ENCODE measurements around the gene ERP29. TPM values are rescaled to one million over a fixed set of nuclear protein-coding genes. Genes with fewer than 3 reads are reported as not detected.
"Not testable (repeated sequence)": the region's sequence is repeated elsewhere in the genome, so short reads cannot be mapped to it uniquely, and the experiment has no call there.

The ERP29 gene
- total RNA-seq, 2 donors from 2014 or later: 42.5 to 50.8 TPM

DNA sequence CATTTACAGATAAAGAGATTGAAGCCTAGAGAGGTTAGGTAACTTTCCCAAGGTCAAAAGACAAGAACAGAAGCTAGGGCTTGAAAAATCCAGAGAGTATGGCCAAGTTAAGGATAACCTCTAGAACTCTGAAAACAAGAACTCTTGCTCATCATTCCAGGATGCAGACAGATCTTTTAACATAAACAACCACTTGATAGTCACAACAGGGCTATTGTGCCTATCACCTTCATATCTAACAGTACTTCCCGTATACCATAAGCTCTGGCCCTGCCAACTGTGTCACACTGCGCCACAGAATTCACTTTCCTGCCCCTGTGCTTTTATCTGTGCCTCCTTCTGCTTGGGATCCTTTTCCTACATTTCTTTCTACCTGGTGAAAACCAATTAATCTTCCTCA is 18.2 kb downstream of the ERP29 start:
- no peak for TF ChIP-seq POLR2A (IDR thresholded peaks at IDR 0.05)
- TF ChIP-seq, protein P1, sequence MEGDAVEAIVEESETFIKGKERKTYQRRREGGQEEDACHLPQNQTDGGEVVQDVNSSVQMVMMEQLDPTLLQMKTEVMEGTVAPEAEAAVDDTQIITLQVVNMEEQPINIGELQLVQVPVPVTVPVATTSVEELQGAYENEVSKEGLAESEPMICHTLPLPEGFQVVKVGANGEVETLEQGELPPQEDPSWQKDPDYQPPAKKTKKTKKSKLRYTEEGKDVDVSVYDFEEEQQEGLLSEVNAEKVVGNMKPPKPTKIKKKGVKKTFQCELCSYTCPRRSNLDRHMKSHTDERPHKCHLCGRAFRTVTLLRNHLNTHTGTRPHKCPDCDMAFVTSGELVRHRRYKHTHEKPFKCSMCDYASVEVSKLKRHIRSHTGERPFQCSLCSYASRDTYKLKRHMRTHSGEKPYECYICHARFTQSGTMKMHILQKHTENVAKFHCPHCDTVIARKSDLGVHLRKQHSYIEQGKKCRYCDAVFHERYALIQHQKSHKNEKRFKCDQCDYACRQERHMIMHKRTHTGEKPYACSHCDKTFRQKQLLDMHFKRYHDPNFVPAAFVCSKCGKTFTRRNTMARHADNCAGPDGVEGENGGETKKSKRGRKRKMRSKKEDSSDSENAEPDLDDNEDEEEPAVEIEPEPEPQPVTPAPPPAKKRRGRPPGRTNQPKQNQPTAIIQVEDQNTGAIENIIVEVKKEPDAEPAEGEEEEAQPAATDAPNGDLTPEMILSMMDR (IDR thresholded peaks at IDR 0.05): no peak
- intact Hi-C loops (cut with DNase I): no loop called here
- ATAC-seq (no peak), DNase-seq (no peak)
- Histone ChIP-seq H3K4me1 (peaks cover 7% of the 10 kb centered on the region), H3K9me3 (no peaks in the 10 kb centered on the region), H3K4me3 (no peak overlapping the region), H3K36me3 (replicated peaks in 1 of 2; ENCODE audit: insufficient read depth in 1 of 2, low read depth in 2 of 2) (peaks cover 0 to 19% of the 10 kb centered on the region in 2 donors), H3K27ac (no peak overlapping the region), H3K27me3 (no peaks in the 10 kb centered on the region)
- WGBS, 2 donors: 69 to 73% methylated on average over 2 of the region's 2 CpGs

DNA sequence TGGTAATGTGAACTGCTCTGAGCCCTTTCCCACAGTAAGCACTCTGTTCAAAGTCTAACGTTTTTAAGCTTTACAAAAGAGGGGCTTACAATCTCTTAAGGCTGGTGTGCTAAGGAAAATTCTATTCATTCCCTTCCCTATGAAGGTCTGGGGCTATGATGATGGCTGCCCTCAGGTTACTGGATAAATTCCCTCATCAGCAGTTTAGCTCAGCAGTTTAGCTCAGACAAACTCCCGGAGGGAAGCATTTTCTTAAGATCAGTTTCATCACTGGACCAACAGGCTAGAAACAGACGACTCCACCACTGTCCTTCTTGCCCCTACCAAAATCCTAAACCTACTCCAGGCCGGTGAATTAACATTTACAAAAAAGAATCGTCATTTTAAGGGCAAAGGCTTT is 19.1 kb downstream of the ERP29 start:
- WGBS, 2 donors: 81 to 84% methylated on average over 5 of the region's 5 CpGs
- DNase-seq (no peak), ATAC-seq (no peak)
- H3K9me3 ChIP-seq: no peaks in the 10 kb centered on the region
- peaks cover 0 to 23% of the 10 kb centered on the region in 2 donors for H3K36me3 ChIP-seq (replicated peaks in 1 of 2; ENCODE audit: insufficient read depth in 1 of 2, low read depth in 2 of 2)
- no peak overlapping the region for H3K4me3 ChIP-seq
- peaks cover 7% of the 10 kb centered on the region for H3K4me1 ChIP-seq
- H3K27ac ChIP-seq: no peak overlapping the region
- H3K27me3 ChIP-seq: no peaks in the 10 kb centered on the region
- TF ChIP-seq POLR2A (IDR thresholded peaks at IDR 0.05): no peak
- TF ChIP-seq, protein P1 (IDR thresholded peaks at IDR 0.05): no peak
- intact Hi-C loops (cut with DNase I): no loop called here

DNA sequence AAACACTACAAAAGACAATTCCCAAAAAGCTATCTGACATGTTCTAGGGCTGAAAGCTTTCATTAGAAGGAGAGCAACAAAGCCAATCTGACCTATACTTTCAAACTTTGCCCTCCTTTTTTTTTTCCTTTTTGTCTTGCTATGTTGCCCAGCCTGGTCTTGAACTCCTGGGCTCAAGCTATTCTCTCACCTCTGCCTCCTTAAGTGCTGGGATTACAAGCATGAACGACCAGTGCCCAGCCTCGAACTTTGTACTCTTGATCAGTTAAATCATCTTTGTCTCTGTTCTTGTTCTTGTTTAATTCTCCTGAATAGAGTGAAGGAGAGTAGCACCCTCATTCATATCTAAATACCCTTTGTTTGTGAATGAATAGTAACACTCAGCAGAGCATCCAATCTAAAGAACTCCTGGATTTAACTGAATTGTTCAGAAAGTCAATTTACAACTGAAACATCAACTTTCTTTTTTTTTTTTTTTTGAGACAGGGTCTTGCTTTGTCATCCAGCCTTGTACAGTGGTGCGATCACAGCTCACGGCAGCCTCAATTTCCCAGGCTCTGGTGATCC is 22.1 kb downstream of the ERP29 start:
- DNase-seq: no peak
- no peaks in the 10 kb centered on the region for H3K9me3 ChIP-seq
- H3K4me3 ChIP-seq: no peak overlapping the region
- H3K27ac ChIP-seq: no peak overlapping the region
- TF ChIP-seq, protein P1 (IDR thresholded peaks at IDR 0.05): no peak
- TF ChIP-seq POLR2A (IDR thresholded peaks at IDR 0.05): no peak
- no peak for ATAC-seq
- peaks cover 7% of the 10 kb centered on the region for H3K4me1 ChIP-seq
- H3K36me3 ChIP-seq (replicated peaks in 1 of 2; ENCODE audit: insufficient read depth in 1 of 2, low read depth in 2 of 2): peaks cover 4 to 34% of the 10 kb centered on the region in 2 donors
- intact Hi-C loops (cut with DNase I): no loop called here
- H3K27me3 ChIP-seq: no peaks in the 10 kb centered on the region
- WGBS, 2 donors: 70 to 80% methylated on average over 4 of the region's 4 CpGs

DNA sequence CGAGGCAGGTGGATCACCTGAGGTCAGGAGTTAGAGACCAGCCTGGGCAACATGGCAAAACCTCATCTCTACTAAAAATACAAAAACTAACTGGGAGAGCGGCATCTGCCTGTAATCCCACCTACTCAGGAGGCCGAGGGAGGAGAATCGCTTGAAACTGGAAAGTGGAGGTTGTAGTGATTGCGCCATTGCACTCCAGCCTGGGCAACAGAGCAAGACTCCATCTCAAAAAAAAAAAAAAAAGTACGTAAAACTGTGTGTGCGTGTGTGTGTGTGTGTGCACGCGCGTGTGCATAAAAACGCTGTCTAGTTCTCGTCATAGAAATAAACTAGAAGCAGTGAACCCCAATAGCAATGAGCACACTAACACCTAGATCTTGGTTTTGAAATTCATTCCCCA is 23.4 kb downstream of the ERP29 start:
- H3K27me3 ChIP-seq; DNase-seq; ATAC-seq; H3K9me3 ChIP-seq; H3K4me1 ChIP-seq; H3K27ac ChIP-seq; H3K4me3 ChIP-seq; intact Hi-C loops (cut with DNase I): not testable (repeated sequence)
- peaks cover 4 to 40% of the 10 kb centered on the region in 2 donors for H3K36me3 ChIP-seq (replicated peaks in 1 of 2; ENCODE audit: insufficient read depth in 1 of 2, low read depth in 2 of 2)
- 93 to 94% methylated on average over 12 of the region's 12 CpGs for WGBS, 2 donors

DNA sequence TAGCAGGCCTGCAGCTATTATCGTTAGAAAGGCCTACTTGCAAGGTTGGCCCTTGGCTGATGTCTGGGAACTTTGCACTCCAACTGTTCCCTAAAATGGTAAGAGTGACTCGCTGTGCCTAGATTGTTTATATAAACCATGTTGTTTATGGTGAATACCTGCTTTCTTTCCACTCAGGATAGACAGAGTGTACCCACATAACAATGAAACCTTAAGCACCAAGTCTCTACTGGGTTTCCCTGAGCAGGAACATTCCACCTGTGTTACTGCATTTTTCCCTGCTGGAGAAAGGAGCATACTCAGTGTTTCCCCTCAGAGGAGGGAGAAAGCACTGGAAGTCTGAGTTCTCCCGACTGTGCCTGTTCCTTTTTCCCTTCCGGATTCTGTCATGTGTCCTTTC is 32.8 kb downstream of the ERP29 start:
- Histone ChIP-seq H3K27ac (no peak overlapping the region), H3K36me3 (replicated peaks in 1 of 2; ENCODE audit: insufficient read depth in 1 of 2, low read depth in 2 of 2) (peaks cover 13 to 37% of the 10 kb centered on the region in 2 donors), H3K4me1 (no peaks in the 10 kb centered on the region), H3K27me3 (no peaks in the 10 kb centered on the region), H3K4me3 (no peak overlapping the region), H3K9me3 (no peaks in the 10 kb centered on the region)
- WGBS, 2 donors: 85 to 89% methylated on average over 4 of the region's 4 CpGs
- ATAC-seq: no peak
- intact Hi-C loops (cut with DNase I): no loop called here
- no peak for TF ChIP-seq POLR2A (IDR thresholded peaks at IDR 0.05)
- no peak for DNase-seq

DNA sequence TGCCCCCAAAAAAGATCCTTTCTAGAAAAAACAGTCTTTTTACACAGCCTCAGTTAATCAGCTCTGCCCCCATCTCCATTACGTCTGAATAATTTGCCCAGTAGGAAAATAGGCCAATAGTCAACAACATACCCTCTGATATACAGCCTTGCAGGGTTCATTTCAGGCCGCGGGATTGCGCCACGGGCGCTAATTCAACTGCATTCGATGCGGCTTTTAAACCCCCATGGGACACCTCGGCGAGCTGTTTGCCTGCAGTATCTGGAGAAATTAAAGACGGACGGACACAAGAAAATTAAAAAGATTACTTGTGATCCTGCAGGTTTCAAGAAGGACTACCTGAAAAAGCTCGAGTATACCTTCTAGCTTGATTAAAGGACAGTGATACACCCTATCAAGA is 36.1 kb downstream of the ERP29 start:
- H3K27ac ChIP-seq: no peak overlapping the region
- H3K36me3 ChIP-seq (replicated peaks in 1 of 2; ENCODE audit: insufficient read depth in 1 of 2, low read depth in 2 of 2): peaks cover 13 to 35% of the 10 kb centered on the region in 2 donors
- H3K9me3 ChIP-seq: no peaks in the 10 kb centered on the region
- no peak for ATAC-seq
- no peaks in the 10 kb centered on the region for H3K4me1 ChIP-seq
- TF ChIP-seq POLR2A (IDR thresholded peaks at IDR 0.05): no peak
- H3K4me3 ChIP-seq: no peak overlapping the region
- H3K27me3 ChIP-seq: no peaks in the 10 kb centered on the region
- 92 to 95% methylated on average over 13 of the region's 13 CpGs for WGBS, 2 donors
- DNase-seq: no peak
- intact Hi-C loops (cut with DNase I): no loop called here
